ENCODE data around the gene CD247.

DNA sequence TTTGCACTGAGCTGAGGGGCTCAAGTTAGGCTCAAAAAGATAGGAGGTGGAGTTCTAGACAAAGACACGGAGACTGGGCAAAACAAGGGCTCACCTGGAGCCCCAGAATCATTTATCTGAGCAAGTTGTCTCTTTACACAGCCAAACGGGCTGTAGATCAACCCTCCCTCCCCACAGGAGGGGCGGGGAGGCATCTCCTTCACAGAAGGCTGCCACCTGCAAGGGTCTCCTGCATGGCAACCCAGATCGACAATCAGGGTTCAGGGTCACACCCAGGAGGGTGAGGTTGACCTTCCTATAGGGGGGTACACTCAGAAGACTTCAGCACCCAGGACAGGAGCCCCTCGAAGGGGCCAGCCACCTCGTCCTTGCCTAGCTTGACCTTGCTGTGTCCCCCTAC, 84.0 kb downstream of the CD247 start:
- TF ChIP-seq EZH2 (IDR thresholded peaks at IDR 0.05; ENCODE audit: borderline replicate concordance, low read depth, low read length, poor library complexity, severe bottlenecking) = no peak
- TF ChIP-seq, protein P1, sequence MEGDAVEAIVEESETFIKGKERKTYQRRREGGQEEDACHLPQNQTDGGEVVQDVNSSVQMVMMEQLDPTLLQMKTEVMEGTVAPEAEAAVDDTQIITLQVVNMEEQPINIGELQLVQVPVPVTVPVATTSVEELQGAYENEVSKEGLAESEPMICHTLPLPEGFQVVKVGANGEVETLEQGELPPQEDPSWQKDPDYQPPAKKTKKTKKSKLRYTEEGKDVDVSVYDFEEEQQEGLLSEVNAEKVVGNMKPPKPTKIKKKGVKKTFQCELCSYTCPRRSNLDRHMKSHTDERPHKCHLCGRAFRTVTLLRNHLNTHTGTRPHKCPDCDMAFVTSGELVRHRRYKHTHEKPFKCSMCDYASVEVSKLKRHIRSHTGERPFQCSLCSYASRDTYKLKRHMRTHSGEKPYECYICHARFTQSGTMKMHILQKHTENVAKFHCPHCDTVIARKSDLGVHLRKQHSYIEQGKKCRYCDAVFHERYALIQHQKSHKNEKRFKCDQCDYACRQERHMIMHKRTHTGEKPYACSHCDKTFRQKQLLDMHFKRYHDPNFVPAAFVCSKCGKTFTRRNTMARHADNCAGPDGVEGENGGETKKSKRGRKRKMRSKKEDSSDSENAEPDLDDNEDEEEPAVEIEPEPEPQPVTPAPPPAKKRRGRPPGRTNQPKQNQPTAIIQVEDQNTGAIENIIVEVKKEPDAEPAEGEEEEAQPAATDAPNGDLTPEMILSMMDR (conservative IDR thresholded peaks at IDR 0.05; ENCODE audit: low read depth, low read length) = no peak
